ENCODE measurements around the gene KAT7.

KAT7 gene

GRCh38 chr17:49841548-49841947 is 53.1 kb downstream of the KAT7 start:
- POLR2A ChIA-PET, result no interaction called here
- DNase-seq (ENCODE audit: extremely low spot score), result no peak
- CTCF ChIA-PET, result no interaction called here
- TF ChIP-seq, protein P1, sequence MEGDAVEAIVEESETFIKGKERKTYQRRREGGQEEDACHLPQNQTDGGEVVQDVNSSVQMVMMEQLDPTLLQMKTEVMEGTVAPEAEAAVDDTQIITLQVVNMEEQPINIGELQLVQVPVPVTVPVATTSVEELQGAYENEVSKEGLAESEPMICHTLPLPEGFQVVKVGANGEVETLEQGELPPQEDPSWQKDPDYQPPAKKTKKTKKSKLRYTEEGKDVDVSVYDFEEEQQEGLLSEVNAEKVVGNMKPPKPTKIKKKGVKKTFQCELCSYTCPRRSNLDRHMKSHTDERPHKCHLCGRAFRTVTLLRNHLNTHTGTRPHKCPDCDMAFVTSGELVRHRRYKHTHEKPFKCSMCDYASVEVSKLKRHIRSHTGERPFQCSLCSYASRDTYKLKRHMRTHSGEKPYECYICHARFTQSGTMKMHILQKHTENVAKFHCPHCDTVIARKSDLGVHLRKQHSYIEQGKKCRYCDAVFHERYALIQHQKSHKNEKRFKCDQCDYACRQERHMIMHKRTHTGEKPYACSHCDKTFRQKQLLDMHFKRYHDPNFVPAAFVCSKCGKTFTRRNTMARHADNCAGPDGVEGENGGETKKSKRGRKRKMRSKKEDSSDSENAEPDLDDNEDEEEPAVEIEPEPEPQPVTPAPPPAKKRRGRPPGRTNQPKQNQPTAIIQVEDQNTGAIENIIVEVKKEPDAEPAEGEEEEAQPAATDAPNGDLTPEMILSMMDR (IDR thresholded peaks at IDR 0.05; ENCODE audit: control extremely low read depth, extremely low read depth, low read depth, missing control alignments), result no peak

GRCh38 chr17:49842371-49842770 is 53.9 kb downstream of the KAT7 start:
- DNase-seq (ENCODE audit: extremely low spot score), result no peak
- CTCF ChIA-PET, result no interaction called here
- POLR2A ChIA-PET, result no interaction called here
- TF ChIP-seq, protein P1 (IDR thresholded peaks at IDR 0.05; ENCODE audit: control extremely low read depth, extremely low read depth, low read depth, missing control alignments), result no peak

- no peak for DNase-seq (ENCODE audit: extremely low spot score)
- CTCF ChIA-PET, result interaction anchor here (0.9 to 1.0 kb wide), 2 partner anchors 147 to 273 kb away, joined by 3 to 5 read pairs; no protein-coding TSS in a partner anchor
- TF ChIP-seq, protein P1 (IDR thresholded peaks at IDR 0.05; ENCODE audit: control extremely low read depth, extremely low read depth, low read depth, missing control alignments), result no peak
- POLR2A ChIA-PET, result no interaction called here
These were observed 54.4 kb downstream of the KAT7 start for GRCh38 chr17:49842846-49843245.

GRCh38 chr17:49843774-49844350 is 55.4 kb downstream of the KAT7 start:
- ChIA-PET POLR2A (no interaction called here), CTCF (interaction anchor here (0.8 to 1.2 kb wide), 4 partner anchors 148 to 287 kb away, joined by 3 to 5 read pairs (median 3); no protein-coding TSS in a partner anchor)
- no peak for DNase-seq (ENCODE audit: extremely low spot score)
- TF ChIP-seq, protein P1 (IDR thresholded peaks at IDR 0.05; ENCODE audit: control extremely low read depth, extremely low read depth, low read depth, missing control alignments), result peak; percentile 41

DNA sequence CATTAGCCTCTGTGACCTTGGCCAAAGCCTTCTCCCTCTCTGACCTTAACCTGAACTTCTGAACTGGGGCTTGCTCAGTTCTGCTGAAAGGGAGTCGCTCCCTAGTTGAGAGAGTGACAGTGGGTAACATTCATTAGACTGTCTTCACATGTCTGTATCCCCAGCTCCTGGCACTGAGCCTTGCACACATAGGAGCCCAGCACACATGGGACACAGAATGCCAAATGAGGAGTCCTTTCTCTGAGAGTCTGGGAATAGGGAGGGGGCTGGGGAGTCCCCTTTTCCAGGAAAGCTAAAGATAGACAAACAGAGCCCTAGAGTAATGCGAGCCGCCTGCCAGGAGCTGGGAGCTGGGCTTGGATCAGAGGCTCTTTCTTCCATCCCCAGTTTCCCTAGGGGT is 56.8 kb downstream of the KAT7 start:
- TF ChIP-seq, protein P1 (IDR thresholded peaks at IDR 0.05; ENCODE audit: control extremely low read depth, extremely low read depth, low read depth, missing control alignments), result no peak
- DNase-seq (ENCODE audit: extremely low spot score), result no peak
- ChIA-PET POLR2A (no interaction called here), CTCF (interaction anchor here (0.8 to 1.8 kb wide), 2 partner anchors 107 to 152 kb away, joined by 3 to 6 read pairs; no protein-coding TSS in a partner anchor)

GRCh38 chr17:49846938-49847712 is 58.6 kb downstream of the KAT7 start:
- DNase-seq (ENCODE audit: extremely low spot score), result no peak
- POLR2A ChIA-PET, result no interaction called here
- TF ChIP-seq, protein P1 (IDR thresholded peaks at IDR 0.05; ENCODE audit: control extremely low read depth, extremely low read depth, low read depth, missing control alignments), result no peak
- CTCF ChIA-PET, result interaction anchor here (0.7 to 1.8 kb wide), 4 partner anchors 13 to 276 kb away, joined by 3 to 6 read pairs (median 4); no protein-coding TSS in a partner anchor

Measured in GM10248 (cell line).